ENCODE data around the gene SPEN. TPM values are rescaled to one million over a fixed set of nuclear protein-coding genes. Genes with fewer than 3 reads are reported as not detected.
"Not testable (repeated sequence)": the region's sequence is repeated elsewhere in the genome, so short reads cannot be mapped to it uniquely, and the experiment has no call there.

SPEN gene
- total and polyA plus RNA-seq, 2 of the 4 experiments (the other 2 are of a cell fraction): 7.6 to 15.8 TPM

DNA sequence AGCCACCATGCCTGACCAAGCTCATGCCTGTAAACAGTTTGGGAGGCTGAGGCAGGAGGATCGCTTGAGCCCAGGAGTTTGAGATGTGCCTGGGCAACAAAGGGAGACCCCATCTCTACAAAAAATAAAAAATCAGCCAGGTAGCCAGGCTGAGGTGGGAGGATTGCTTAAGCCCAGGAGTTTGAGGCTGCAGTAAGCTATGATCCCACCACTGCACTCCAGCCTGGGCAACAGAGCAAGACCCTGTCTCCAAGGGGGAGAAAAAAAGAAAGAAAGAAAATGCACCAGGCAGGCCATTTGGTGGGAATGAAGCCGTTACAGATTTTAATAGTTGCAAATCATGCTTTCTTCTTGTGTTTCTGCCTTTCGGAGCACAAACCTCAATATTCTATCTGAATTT is 66.1 kb downstream of the SPEN start:
- H3K79me1 ChIP-seq (ENCODE audit: low read depth in 1 of 2, low read length in 2 of 2): peaks cover 33 to 58% of the 10 kb centered on the region in 2 experiments
- H4K91ac ChIP-seq (ENCODE audit: insufficient read depth, low read depth, low read length); H3K4me2 ChIP-seq (ENCODE audit: low read depth, low read length); H3K4me1 ChIP-seq (ENCODE audit: control insufficient read depth, insufficient read depth, low read length); BruUV-seq (replicated peaks); POLR2A ChIA-PET (ENCODE audit: unreplicated experiment); H2AFZ ChIP-seq (replicated peaks; ENCODE audit: low read length, poor library complexity); H4K5ac ChIP-seq (ENCODE audit: low read depth, low read length); H4K8ac ChIP-seq (ENCODE audit: low read depth in 2 of 2, low read length in 2 of 2); intact Hi-C loops (cut with micrococcal nuclease); H3K9me3 ChIP-seq (ENCODE audit: control insufficient read depth, insufficient read depth, low read length); CTCF ChIA-PET; H3K27me3 ChIP-seq (ENCODE audit: control insufficient read depth, insufficient read depth, low read length); H2AK9ac ChIP-seq (replicated peaks; ENCODE audit: low read depth, low read length, poor library complexity); H3K9me1 ChIP-seq (ENCODE audit: insufficient read depth, low read length); H3K23ac ChIP-seq (ENCODE audit: low read depth, low read length); H2BK15ac ChIP-seq (ENCODE audit: low read depth, low read length); H3K56ac ChIP-seq (ENCODE audit: extremely low read depth, insufficient read depth, low read length); H3K14ac ChIP-seq (replicated peaks; ENCODE audit: low read depth, low read length); dilution Hi-C loops (cut with HindIII; ENCODE audit: low sequenced_read_pairs, unreplicated experiment); H3K36me3 ChIP-seq (ENCODE audit: control insufficient read depth, insufficient read depth, low read length); H3K4ac ChIP-seq (ENCODE audit: low read depth, low read length); DNase-seq; H2BK20ac ChIP-seq (ENCODE audit: low read depth, low read length); H2AK5ac ChIP-seq (ENCODE audit: low read depth, low read length); ATAC-seq (ENCODE audit: low read depth); H2BK5ac ChIP-seq (ENCODE audit: low read depth, low read length, poor library complexity, severe bottlenecking); H3K9ac ChIP-seq (ENCODE audit: low read depth, low read length); H3K4me3 ChIP-seq (ENCODE audit: insufficient read depth, low read depth, low read length); H2BK120ac ChIP-seq (ENCODE audit: low read depth, low read length); in situ Hi-C loops (cut with MboI; ENCODE audit: low sequenced_read_pairs); H3K27ac ChIP-seq (ENCODE audit: insufficient read depth, low read length); H4K20me1 ChIP-seq (ENCODE audit: insufficient read depth, low read length); H3K18ac ChIP-seq (ENCODE audit: low read depth, low read length): not testable (repeated sequence)
- no CpG with 5 or more reads among the region's 3 CpGs for WGBS, 2 experiments (ENCODE audit: extremely low coverage in 2 of 2, insufficient read length in 1 of 2)
